Measurements from ENCODE around the gene FNIP2. TPM values are rescaled to one million over a fixed set of nuclear protein-coding genes. Genes with fewer than 3 reads are reported as not detected.

Gene FNIP2
- polyA plus RNA-seq, 1 experiment = 14.8 TPM

DNA sequence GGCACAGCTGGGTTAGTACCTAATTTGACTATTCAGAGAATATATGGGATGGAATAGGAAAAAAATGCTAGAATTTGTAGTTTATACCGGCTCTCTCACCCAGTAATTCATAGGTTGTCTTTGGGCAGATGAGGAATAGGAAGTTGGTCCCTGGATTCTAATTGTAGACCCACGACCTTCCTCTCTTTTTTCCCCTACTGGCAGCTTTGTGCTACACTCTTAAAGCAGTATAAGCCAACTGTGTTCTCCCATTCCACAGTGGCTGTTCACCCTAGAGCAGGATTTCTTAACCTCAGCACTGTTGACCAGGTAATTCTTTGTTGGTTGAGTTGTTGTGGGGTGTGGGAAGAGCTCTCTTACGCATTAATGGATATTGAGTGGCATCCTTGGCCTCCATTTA is 92.9 kb downstream of the FNIP2 start:
- TF ChIP-seq CTCF (IDR thresholded peaks at IDR 0.05; ENCODE audit: insufficient read depth, low read depth, low read length) = no peak
- peaks cover 3% of the 10 kb centered on the region for H3K36me3 ChIP-seq (ENCODE audit: control insufficient read depth, insufficient read depth, low read length)
- POLR2A ChIA-PET = no interaction called here
- H3K27me3 ChIP-seq (ENCODE audit: control insufficient read depth, insufficient read depth, low read length) = no peaks in the 10 kb centered on the region
- no peak overlapping the region for H3K4me3 ChIP-seq (ENCODE audit: low read depth, low read length)
- DNase-seq (ENCODE audit: low read depth) = no peak
- CTCF ChIA-PET = interaction anchor here (0.8 to 1.4 kb wide), 3 partner anchors 10 to 341 kb away, joined by 3 to 8 read pairs (median 6); no protein-coding TSS in a partner anchor

GRCh38 chr4:158863296-158863695 is 94.5 kb downstream of the FNIP2 start:
- Histone ChIP-seq H3K27me3 (ENCODE audit: control insufficient read depth, insufficient read depth, low read length) (no peaks in the 10 kb centered on the region), H3K36me3 (ENCODE audit: control insufficient read depth, insufficient read depth, low read length) (peaks cover 8% of the 10 kb centered on the region), H3K4me3 (ENCODE audit: low read depth, low read length) (no peak overlapping the region)
- POLR2A ChIA-PET = no interaction called here
- TF ChIP-seq CTCF (IDR thresholded peaks at IDR 0.05; ENCODE audit: insufficient read depth, low read depth, low read length) = no peak
- CTCF ChIA-PET = no interaction called here
- no peak for DNase-seq (ENCODE audit: low read depth)

GRCh38 chr4:158865520-158866177 is 96.8 kb downstream of the FNIP2 start:
- ChIA-PET POLR2A (no interaction called here), CTCF (no interaction called here)
- H3K36me3 ChIP-seq (ENCODE audit: control insufficient read depth, insufficient read depth, low read length) = peaks cover 12% of the 10 kb centered on the region

GRCh38 chr4:158869001-158869400 is 100.2 kb downstream of the FNIP2 start:
- TF ChIP-seq CTCF (IDR thresholded peaks at IDR 0.05; ENCODE audit: insufficient read depth, low read depth, low read length) = no peak
- ChIA-PET POLR2A (no interaction called here), CTCF (interaction anchor here (2.9 kb wide), 1 partner anchor 11 kb away, joined by 15 read pairs; no protein-coding TSS in a partner anchor)

More at GRCh38 chr4:158865520-158866177, 96.8 kb downstream of the FNIP2 start:
- H3K4me3 ChIP-seq (ENCODE audit: low read depth, low read length) = no peak overlapping the region
- no peak for TF ChIP-seq CTCF (IDR thresholded peaks at IDR 0.05; ENCODE audit: insufficient read depth, low read depth, low read length)
- no peaks in the 10 kb centered on the region for H3K27me3 ChIP-seq (ENCODE audit: control insufficient read depth, insufficient read depth, low read length)
- DNase-seq (ENCODE audit: low read depth) = no peak

DNA sequence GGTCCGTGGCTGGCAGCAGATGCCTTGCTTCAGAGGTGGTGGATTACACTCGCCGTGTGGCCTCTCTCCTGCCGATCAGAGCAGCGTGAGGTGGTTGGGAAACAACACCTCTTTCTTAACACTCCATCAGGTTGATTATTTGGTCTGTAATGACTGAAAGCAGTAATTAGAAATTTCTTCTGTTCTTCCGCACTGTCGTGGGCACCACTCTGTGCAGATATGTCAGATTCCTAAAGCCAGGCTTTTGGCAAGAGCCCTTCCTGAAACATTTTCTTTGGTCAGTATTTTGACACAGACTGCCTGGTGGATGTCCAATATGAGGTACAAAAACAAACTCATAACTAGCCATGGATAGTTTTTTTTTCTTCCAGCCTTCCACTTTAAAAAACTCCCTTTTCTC is 100.9 kb downstream of the FNIP2 start:
- ChIA-PET CTCF (interaction anchor here (0.6 to 2.9 kb wide), 3 partner anchors 12 to 498 kb away, joined by 3 to 15 read pairs (median 3); no protein-coding TSS in a partner anchor), POLR2A (no interaction called here)
- H3K27me3 ChIP-seq (ENCODE audit: control insufficient read depth, insufficient read depth, low read length) = no peaks in the 10 kb centered on the region
- DNase-seq (ENCODE audit: low read depth) = no peak
- no peak overlapping the region for H3K4me3 ChIP-seq (ENCODE audit: low read depth, low read length)
- TF ChIP-seq CTCF (IDR thresholded peaks at IDR 0.05; ENCODE audit: insufficient read depth, low read depth, low read length) = no peak
- H3K36me3 ChIP-seq (ENCODE audit: control insufficient read depth, insufficient read depth, low read length) = peaks cover 9% of the 10 kb centered on the region

More at GRCh38 chr4:158869001-158869400, 100.2 kb downstream of the FNIP2 start:
- peaks cover 9% of the 10 kb centered on the region for H3K36me3 ChIP-seq (ENCODE audit: control insufficient read depth, insufficient read depth, low read length)
- H3K4me3 ChIP-seq (ENCODE audit: low read depth, low read length) = no peak overlapping the region
- no peaks in the 10 kb centered on the region for H3K27me3 ChIP-seq (ENCODE audit: control insufficient read depth, insufficient read depth, low read length)
- DNase-seq (ENCODE audit: low read depth) = no peak
